NCI-H1930 (cell line): Measurements from ENCODE around the gene ZIC5.
"Not testable (repeated sequence)": the region's sequence is repeated elsewhere in the genome, so short reads cannot be mapped to it uniquely, and the experiment has no call there.

Experiments used
- DNase-seq, 2 experiments: peaks; one replicate each; lab custom pipeline; 2025; lab: John Stamatoyannopoulos, UW

ZIC5 gene

GRCh38 chr13:99959540-99960230 lies 11.9 kb downstream of the ZIC5 start:
- no peak for DNase-seq

- DNase-seq, result no peak
Measured at GRCh38 chr13:99959127-99959539, 12.4 kb downstream of the ZIC5 start.

GRCh38 chr13:99958406-99959126 lies 13.0 kb downstream of the ZIC5 start:
- no peak for DNase-seq

GRCh38 chr13:99956473-99957349 lies 14.9 kb downstream of the ZIC5 start:
- DNase-seq, result no peak

- no peak for DNase-seq
Measured at GRCh38 chr13:99955747-99956472, 15.7 kb downstream of the ZIC5 start.

- no peak for DNase-seq
Measured at GRCh38 chr13:99955107-99955746, 16.3 kb downstream of the ZIC5 start.

- DNase-seq, result no peak
Measured at GRCh38 chr13:99953138-99953755, 18.3 kb downstream of the ZIC5 start.

- not testable (repeated sequence) for DNase-seq
Measured at GRCh38 chr13:99951666-99952065, 19.9 kb downstream of the ZIC5 start.

- no peak for DNase-seq
Measured at GRCh38 chr13:99949679-99950413, 21.7 kb downstream of the ZIC5 start.

GRCh38 chr13:99948907-99949678 lies 22.5 kb downstream of the ZIC5 start:
- DNase-seq, result no peak

- DNase-seq, result no peak
Measured at GRCh38 chr13:99948411-99948810, 23.2 kb downstream of the ZIC5 start.

- DNase-seq, result no peak
Measured at GRCh38 chr13:99947666-99948065, 23.9 kb downstream of the ZIC5 start.

- not testable (repeated sequence) for DNase-seq
Measured at GRCh38 chr13:99945515-99945914, 26.1 kb downstream of the ZIC5 start.

GRCh38 chr13:99944606-99945005 lies 27.0 kb downstream of the ZIC5 start:
- DNase-seq, result no peak

- no peak for DNase-seq
Measured at GRCh38 chr13:99944102-99944501, 27.5 kb downstream of the ZIC5 start.

- DNase-seq, result no peak
Measured at GRCh38 chr13:99941911-99942310, 29.7 kb downstream of the ZIC5 start.

- DNase-seq, result no peak
Measured at GRCh38 chr13:99941086-99941485, 30.5 kb downstream of the ZIC5 start.

GRCh38 chr13:99938635-99939034 lies 32.9 kb downstream of the ZIC5 start:
- DNase-seq, result no peak

- DNase-seq, result no peak
Measured at GRCh38 chr13:99935772-99936171, 35.8 kb downstream of the ZIC5 start.
